Left cardiac atrium (tissue), 4 donors: ENCODE measurements around the gene ALG14. TPM values are rescaled to one million over a fixed set of nuclear protein-coding genes. Genes with fewer than 3 reads are reported as not detected.
"Not testable (repeated sequence)": the region's sequence is repeated elsewhere in the genome, so short reads cannot be mapped to it uniquely, and the experiment has no call there.

ENCODE experiments used
- ATAC-seq, 2 donors: fragments of 200-7000 bp; cut with Tn5 transposase; one replicate each; pipeline ENCODE4 v1.9.1; 2020; ENCODE audit warnings: mild to moderate bottlenecking in 2 of 2, moderate library complexity in 2 of 2
- DNase-seq: peaks from one replicate; pipeline ENCODE4 v3.0.0-alpha.2; 2020
- intact Hi-C, 2 donors: fragments of 100-400 bp; cut with DNase I; formaldehyde crosslinking; loops; one replicate each; pipeline versions ENCODE4 v1.14.1 to v1.15.1; 2022 to 2023
- total RNA-seq, 2 donors: library from RNA; stranded (reverse); fragmentation: NEBNext Ultra II Directional; extraction: Animal tissue kit (Norgen Biotek cat#: 25700); gene quantifications; one replicate each; pipeline ENCODE4 v1.2.1, GENCODE V29; 2021
- donor health status: DM: no; HTN: yes; CAD: no.
- donor health status: DM: no; HTN: yes; CAD: no; lungs with severe emphysema.
- donor health status: DM: yes; HTN: yes; CAD: no.
- donor health status: Dilated cardiomyopathy.

The ALG14 gene
- total RNA-seq, 2 donors from 2014 or later: 2.5 to 4.3 TPM

- ATAC-seq (peak in 1 of 2 donors; percentile 40), DNase-seq (peak; percentile 49)
- intact Hi-C loops: no loop called here
Observed at GRCh38 chr1:95058974-95059373, 13.8 kb downstream of the ALG14 start.

DNA sequence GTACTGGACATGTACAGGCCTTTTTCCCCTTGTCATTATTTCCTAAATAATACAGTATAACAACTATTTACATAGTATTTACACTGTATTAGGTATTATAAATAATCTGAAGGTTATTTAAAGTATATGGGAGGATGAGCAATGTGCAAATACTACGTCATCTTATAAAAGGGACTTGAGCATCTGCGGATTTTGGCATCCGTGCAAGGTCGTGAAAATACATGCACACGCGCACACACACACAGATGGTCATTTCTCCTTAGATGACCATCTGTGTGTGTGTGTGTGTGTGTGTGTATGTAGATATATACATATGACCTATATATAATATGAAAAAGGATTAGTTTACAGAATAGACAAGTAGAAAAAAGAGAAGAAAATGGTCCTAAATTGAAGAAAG lies 15.4 kb downstream of the ALG14 start:
- ATAC-seq: no peak
- intact Hi-C loops: no loop called here

GRCh38 chr1:95049935-95050334 lies 22.8 kb downstream of the ALG14 start:
- no peak for DNase-seq
- intact Hi-C loops: no loop called here
- no peak for ATAC-seq

More for the DNA sequence above, 15.4 kb downstream of the ALG14 start:
- no peak for DNase-seq

- DNase-seq (no peak), ATAC-seq (no peak)
- intact Hi-C loops: no loop called here
Observed at GRCh38 chr1:95048317-95048716, 24.4 kb downstream of the ALG14 start.

- ATAC-seq, DNase-seq, intact Hi-C loops: not testable (repeated sequence)
Observed at GRCh38 chr1:95047624-95048023, 25.1 kb downstream of the ALG14 start.

DNA sequence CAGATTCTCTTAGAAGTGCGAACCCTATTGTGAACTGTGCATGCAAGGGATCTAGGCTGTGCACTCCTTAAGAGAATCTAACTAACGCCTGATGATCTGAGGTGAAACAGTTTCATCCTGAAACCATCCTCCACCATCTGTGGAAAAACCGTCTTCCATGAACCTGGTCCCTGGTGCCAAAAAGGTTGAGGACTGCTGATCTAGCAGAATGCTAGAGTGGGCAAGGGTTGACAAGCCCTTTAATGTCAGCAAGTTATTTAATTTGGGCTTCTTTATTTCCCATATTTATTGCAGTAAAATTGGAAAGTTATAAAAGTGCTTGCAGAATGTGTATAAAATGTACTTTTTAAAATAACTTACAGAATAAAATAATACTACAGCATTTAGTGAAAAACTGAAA lies 26.4 kb downstream of the ALG14 start:
- ATAC-seq (no peak), DNase-seq (no peak)
- intact Hi-C loops: no loop called here

DNA sequence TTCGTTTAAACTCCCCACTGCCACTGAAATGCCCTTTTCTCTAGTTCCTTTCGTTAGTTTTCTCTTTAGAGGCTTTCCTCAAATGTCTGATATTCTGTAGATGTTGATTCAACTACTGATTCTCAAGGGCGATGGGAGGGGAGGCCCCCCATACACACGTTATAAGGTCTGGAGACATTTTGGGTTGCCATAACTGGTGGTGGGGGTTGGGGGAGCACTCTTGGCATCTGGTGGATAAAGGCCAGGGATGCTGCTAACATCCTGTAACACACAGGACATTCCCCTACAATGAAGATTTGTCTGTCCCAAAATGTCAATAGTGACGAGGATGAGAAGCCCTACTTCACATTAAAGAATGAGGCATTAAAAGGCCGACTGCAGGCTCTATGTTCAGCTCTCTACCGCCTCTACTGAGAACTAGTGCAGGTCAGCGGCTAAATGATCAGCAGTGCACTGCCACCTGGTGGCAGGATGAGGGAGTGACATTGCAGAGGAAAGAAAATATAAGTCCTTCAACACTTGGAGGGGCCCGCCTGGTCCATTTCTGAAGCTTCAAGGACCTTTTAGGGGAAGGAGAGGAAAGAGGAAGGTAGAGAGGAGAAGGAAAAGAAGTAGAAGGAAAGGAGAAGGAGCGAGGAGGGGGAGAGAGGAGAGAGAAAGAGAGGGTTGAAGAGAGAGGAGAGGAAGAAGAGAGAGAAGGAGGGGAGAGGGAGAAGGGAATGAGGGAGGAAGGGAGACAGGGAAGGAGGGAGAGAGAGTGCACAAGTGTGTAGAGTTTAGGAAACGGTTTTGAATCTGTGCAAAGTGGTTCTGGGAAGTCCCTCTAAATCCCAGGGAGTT lies 29.4 kb downstream of the ALG14 start:
- intact Hi-C loops: loop anchor here (5.0 kb wide), 2 partner anchors 116 to 191 kb away; partner anchors contain the start of gene CNN3 (in 1 of the 2)
- peak; percentile 84 to 89 for ATAC-seq
- DNase-seq: peak; percentile 78

- no peak for DNase-seq
Observed at GRCh38 chr1:95042286-95042685, 30.5 kb downstream of the ALG14 start.

GRCh38 chr1:95041491-95042165 lies 31.1 kb downstream of the ALG14 start:
- DNase-seq: peak; percentile 53
- intact Hi-C loops: loop anchor here (5.0 kb wide), 2 partner anchors 114 to 189 kb away; partner anchors contain the start of gene CNN3 (in 1 of the 2)
- peak; percentile 85 to 87 for ATAC-seq

More at GRCh38 chr1:95042286-95042685, 30.5 kb downstream of the ALG14 start:
- ATAC-seq: peak; percentile 43 to 52
- intact Hi-C loops: loop anchor here (5.0 kb wide), 2 partner anchors 115 to 190 kb away; partner anchors contain the start of gene CNN3 (in 1 of the 2)

DNA sequence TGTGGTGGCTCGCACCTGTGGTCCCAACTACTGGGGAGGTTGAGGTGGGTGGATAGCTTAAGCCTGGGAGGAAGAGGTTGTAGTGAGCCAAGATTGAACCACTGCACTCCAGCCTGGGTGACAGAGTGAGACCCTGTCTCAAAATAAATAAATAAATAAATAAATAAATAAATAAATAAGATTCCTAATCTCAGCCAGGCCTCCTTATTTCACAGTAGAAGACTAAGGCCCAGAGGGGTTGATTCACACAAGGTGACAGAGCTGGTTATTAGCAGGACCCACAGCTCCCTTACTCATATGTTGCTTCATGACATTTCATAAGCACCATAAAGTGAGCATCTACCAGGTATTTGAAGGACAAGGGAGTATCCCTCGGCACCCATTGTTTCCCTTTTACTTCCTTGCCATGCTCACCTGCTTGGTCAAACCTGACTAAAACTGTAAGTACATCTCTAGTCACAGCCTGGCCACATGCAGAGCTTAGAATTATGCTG lies 32.7 kb downstream of the ALG14 start:
- DNase-seq (no peak), ATAC-seq (no peak)
- intact Hi-C loops: loop anchor here (5.0 kb wide), 2 partner anchors 113 to 188 kb away; partner anchors contain the start of gene CNN3 (in 1 of the 2)

- intact Hi-C loops: loop anchor here (5.0 kb wide), 2 partner anchors 112 to 187 kb away; partner anchors contain the start of gene CNN3 (in 1 of the 2)
- DNase-seq: no peak
- peak in 1 of 2 donors; percentile 60 for ATAC-seq
Observed at GRCh38 chr1:95039360-95040031, 33.3 kb downstream of the ALG14 start.

GRCh38 chr1:95035536-95035935 lies 37.2 kb downstream of the ALG14 start:
- intact Hi-C loops: no loop called here

GRCh38 chr1:95034506-95034905 lies 38.2 kb downstream of the ALG14 start:
- ATAC-seq (no peak), DNase-seq (no peak)
- intact Hi-C loops: no loop called here

More at GRCh38 chr1:95035536-95035935, 37.2 kb downstream of the ALG14 start:
- ATAC-seq (no peak), DNase-seq (no peak)

DNA sequence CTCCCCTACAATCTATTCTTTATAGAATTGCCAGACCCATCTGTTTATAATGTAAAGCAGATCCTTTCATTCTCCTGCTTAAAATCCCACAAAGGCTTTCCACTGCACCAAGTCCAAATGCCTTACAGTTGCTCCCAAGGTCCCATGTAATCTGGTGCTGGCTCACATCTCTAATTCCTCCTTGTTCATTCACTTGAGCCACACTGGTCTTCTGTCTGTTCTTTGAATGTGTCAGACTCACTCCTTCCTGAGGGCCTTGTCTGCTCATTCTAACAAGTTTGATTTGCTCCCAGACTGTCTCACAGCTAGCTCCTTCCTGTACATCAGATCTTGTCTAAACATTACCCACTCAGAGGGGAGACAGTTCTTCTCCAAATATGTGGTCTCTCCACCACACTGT lies 38.9 kb downstream of the ALG14 start:
- intact Hi-C loops: no loop called here
- DNase-seq (no peak), ATAC-seq (no peak)

DNA sequence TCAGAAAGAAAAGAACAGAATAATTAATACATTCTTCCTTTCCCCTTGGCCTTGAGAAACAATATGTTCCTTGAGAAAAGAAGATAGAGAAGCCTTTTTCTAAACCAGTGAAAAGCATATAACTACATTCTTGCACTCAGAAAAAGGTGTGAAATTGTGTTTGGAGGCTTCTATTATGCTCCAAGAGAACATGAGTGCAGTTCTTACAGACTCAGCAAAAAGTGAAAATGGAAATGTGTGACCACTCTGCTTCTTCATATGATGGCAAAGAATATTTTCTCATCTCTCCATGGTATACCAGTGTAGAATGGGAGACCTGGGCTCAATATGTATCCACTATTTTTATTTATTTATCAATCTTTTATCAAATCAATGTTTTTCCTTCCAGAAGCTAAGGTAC lies 43.2 kb downstream of the ALG14 start:
- intact Hi-C loops: no loop called here
- no peak for ATAC-seq
- DNase-seq: no peak

DNA sequence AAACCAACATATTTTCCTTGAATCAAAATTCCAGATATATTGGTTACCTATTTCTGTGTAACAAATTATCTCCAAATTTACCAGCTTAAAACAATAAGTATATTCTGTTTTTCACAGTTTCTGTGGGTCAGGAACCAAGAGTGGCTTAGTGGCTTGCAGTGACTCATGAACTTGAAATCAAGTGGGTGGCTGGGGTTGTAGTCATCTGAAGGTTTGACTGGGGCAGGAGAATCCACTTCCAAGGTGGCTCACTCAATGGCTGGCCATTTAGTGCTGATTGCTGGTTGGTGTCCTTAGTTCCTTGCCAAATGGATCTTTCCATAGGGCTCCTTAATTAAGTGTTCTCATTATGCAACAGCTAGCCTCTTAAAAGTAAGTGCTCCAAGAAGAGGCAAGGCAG lies 43.8 kb downstream of the ALG14 start:
- intact Hi-C loops: no loop called here
- no peak for DNase-seq
- no peak for ATAC-seq

- intact Hi-C loops: no loop called here
- ATAC-seq (no peak), DNase-seq (no peak)
Observed at GRCh38 chr1:95027046-95027445, 45.7 kb downstream of the ALG14 start.

DNA sequence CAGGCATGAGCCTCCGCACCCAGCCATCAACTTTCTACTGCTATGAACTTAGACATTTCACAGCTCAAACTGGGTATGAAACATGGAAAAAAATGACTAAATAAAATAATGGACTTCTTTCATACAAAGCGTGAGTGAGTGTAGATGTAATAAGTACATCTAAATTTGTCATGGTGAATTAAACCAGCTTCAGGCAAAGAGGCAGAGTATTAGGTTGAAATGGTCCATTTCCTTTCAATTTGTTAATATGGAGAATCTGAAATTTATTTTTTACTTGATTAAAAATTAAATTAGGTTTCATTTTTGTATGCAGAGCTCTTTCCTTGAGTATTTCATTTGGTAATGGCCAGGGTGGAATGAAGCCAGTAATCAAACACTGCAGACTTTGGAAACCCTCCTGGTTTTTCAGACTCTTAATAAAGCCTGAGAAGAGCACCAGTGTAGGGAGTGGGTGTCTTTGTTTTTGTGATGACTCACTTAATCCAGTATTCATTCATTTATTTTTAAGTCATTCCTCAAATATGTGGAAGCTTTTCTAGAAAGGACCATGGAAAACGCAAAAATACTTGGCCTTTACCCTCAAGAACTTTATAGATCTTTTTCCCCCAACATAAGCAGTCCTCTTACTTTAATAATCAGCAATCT lies 49.2 kb downstream of the ALG14 start:
- ATAC-seq (peak; percentile 73 to 87), DNase-seq (no peak)
- intact Hi-C loops: loop anchor here in 1 of 2 donors (5.0 kb wide), 1 partner anchor 96 kb away; the partner anchor contains the start of gene CNN3

- intact Hi-C loops: loop anchor here in 1 of 2 donors (5.0 kb wide), 1 partner anchor 95 kb away; the partner anchor contains the start of gene CNN3
- no peak for DNase-seq
- ATAC-seq: no peak
Observed at GRCh38 chr1:95022644-95022926, 50.2 kb downstream of the ALG14 start.
